Measurements from ENCODE around the gene DLX6.

The DLX6 gene

DNA sequence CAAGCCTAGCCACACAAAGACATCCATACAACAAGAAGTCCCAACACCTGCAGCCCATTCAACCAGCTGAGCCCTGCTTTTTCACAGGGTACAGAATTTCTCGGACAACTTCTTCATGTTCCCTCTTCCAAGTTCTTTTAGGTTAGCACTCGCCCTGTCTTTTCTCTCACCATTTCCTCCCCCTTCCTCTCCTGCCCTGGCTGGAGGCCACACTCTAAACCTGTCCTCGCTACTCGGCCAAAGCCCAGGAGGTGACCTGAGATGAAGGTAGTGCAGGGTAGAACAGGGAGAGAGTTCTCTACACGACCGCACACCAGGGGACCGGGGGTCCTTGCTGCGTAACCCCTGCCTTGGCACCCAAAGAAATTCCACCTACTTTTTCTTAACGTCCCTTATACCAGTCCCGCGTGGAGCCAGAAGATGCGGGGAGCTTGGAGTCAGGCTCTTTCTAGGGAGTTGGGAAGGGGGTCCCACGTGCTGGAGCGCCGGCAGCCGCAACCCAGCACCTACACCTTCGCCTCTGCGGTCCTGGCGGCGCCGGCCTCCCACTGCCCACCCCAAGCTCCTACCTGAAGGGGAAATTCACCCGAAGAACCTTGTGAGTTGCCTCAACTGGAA is 16.0 kb upstream of the DLX6 start:
- Histone ChIP-seq H3K4me1 (peaks cover 51% of the 10 kb centered on the region), H3K36me3 (replicated peaks) (no peaks in the 10 kb centered on the region), H3K4me3 (no peak overlapping the region), H3K9me3 (no peaks in the 10 kb centered on the region), H3K27me3 (ENCODE audit: low read depth) (no peaks in the 10 kb centered on the region)
- no peak for DNase-seq (ENCODE audit: low spot score in 2 of 2)
- in situ Hi-C loops (cut with MboI; ENCODE audit: low sequenced_read_pairs) = no loop called here

DNA sequence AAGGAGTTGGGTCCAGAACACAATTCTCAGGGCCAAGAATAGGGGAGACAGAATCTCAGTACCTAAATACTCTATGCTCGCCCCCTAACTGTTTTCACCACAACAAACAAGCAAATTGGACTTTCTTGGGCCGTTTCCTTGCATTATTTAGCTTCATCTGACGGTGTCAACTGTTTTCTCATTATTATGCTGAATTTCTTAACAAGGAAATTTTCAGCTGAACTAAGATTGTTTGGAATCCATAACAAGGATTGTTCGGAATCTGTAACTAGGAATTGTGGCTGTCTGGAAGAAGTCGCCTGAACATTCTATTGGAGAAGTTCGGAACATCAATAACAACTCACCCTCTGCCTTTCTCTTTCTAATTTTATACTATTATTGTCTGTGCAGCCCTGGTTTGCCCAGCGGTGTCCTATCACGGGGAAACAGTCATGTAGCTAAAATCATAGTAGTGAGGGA is 15.5 kb upstream of the DLX6 start:
- no peaks in the 10 kb centered on the region for H3K36me3 ChIP-seq (replicated peaks)
- H3K9me3 ChIP-seq = no peaks in the 10 kb centered on the region
- H3K4me3 ChIP-seq = no peak overlapping the region
- H3K4me1 ChIP-seq = peaks cover 56% of the 10 kb centered on the region
- DNase-seq (ENCODE audit: low spot score in 2 of 2) = no peak
- no peaks in the 10 kb centered on the region for H3K27me3 ChIP-seq (ENCODE audit: low read depth)
- in situ Hi-C loops (cut with MboI; ENCODE audit: low sequenced_read_pairs) = no loop called here

DNA sequence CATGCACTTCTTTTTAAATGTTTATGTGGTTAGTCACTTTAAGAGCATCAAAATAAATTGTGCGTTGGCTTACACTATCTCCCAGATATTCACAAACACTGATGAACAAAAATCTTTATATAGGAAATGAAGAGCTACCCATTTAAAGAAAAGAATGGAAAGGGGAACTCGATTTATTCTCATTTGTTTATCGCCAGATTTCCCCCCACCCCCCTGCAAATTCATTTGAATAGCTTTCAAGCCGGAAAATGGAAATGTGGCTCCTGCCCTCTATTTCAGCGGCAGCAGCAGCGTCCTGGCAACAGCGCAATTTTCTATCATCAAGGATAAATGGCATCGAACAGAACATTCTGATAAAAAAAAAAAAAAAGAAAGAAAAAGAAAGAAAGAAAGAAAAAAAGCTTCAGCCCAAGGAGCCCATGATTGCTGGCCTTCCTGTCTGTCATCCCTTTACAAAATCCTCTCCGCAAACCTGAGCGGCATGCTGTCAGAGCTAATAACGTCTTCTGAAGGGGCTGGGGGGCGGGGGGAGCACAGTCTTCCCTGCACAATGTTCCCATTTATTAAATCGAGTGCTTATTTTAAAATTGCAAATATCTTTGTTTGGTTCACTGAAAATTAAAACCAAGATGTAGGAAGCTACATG is 13.7 kb upstream of the DLX6 start:
- H3K9me3 ChIP-seq = no peaks in the 10 kb centered on the region
- peaks cover 59% of the 10 kb centered on the region for H3K4me1 ChIP-seq
- in situ Hi-C loops (cut with MboI; ENCODE audit: low sequenced_read_pairs) = no loop called here
- DNase-seq (ENCODE audit: low spot score in 2 of 2) = no peak
- no peaks in the 10 kb centered on the region for H3K27me3 ChIP-seq (ENCODE audit: low read depth)
- H3K36me3 ChIP-seq (replicated peaks) = no peaks in the 10 kb centered on the region
- H3K4me3 ChIP-seq = no peak overlapping the region

DNA sequence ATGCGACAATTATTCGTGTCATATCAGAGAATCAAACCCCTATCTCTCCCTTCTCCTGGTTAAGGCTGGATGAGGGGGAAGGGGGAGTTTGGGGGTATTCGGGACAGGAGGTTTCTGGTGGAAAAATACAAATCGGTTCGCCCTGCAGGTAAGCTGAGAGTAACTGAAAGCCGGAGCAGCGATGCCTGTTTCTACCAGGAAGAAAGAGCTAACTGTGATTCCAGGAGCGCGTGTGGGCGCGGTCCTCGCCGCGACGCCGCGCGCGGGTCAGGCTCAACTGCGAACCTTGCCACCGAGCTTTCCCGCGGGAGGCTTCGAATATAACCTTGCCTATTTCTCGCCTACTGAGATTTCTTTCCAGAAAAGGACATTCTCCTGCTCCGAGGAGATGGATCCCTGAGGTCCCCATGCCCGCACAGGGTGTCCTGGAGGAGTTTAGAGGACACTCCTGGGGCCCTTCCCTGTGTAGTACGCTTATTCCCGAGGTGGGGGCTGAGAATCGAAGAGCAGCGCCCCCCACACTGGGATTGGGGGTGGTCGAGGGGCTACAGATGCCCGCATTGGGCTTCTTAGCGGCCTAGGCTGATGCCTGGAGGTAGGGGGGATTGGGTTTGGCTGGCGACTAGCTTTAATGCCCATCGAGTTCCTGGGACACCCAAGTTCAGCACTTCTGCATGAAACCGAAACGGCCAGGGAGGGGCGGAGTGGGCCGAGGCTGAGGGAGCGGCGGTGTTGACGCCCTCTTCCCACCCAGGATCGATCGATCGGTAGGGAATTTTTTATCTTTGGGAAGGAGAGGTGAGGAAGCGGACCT is 13.0 kb upstream of the DLX6 start:
- no peak for DNase-seq (ENCODE audit: low spot score in 2 of 2)
- Histone ChIP-seq H3K9me3 (no peaks in the 10 kb centered on the region), H3K36me3 (replicated peaks) (no peaks in the 10 kb centered on the region), H3K4me3 (no peak overlapping the region), H3K27me3 (ENCODE audit: low read depth) (no peaks in the 10 kb centered on the region), H3K4me1 (peaks cover 63% of the 10 kb centered on the region)
- in situ Hi-C loops (cut with MboI; ENCODE audit: low sequenced_read_pairs) = no loop called here

DNA sequence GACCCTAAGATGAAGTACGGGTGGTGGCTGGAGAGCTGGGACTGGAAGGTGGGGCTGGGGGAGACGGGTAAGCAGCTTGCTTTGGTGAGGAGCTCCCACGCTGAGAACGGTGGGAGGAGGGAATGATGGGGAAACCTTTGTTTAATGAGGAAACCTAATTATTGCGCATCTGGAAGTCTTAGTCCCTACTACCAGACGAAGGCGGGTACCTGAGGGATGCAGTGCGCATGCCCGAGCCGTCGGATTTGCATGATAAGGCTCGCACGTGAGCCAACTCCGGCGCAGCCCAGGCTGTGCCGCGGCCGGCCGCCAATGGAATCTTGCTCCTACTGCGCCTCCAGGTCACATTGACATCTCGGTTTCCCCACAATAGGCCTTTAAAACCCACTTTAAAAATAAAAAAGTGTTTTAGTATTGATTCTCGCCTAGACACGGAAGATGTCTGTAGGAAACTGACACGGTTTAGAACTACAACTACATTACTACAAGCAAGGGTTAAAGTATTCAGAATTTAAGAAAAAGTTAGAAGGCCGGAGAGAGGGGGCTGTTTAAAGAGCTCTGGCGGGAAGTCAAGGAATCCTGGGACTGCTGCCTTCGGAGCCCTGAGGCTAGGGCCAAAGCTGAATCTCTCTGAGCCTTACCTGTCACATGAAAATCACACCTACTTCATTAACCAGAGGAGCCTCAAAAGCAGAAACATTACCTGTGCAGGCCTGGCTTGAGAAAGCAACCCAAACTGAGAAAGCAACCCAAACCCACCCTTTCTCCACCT is 12.1 kb upstream of the DLX6 start:
- H3K4me3 ChIP-seq = no peak overlapping the region
- in situ Hi-C loops (cut with MboI; ENCODE audit: low sequenced_read_pairs) = no loop called here
- no peaks in the 10 kb centered on the region for H3K27me3 ChIP-seq (ENCODE audit: low read depth)

DNA sequence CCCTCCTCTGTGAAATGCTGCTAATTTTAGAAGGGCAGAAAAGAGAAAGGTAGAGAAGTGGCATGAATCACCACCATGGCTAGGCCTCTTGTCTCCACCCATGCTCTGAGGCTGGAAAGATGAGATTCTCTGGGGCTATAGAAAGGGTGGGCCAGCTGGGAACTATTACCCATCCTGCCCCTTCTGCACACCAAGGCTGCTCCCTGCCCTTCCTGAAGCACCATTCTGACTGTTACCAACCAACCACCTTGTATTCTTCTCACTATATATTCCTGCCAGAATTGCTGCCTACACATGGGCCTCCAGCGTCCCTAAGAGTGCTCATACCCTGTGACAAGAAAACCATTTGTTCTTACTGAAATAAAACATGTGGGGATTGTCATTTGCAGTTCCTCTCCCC is 11.4 kb upstream of the DLX6 start:
- Histone ChIP-seq H3K4me3 (no peak overlapping the region), H3K27me3 (ENCODE audit: low read depth) (no peaks in the 10 kb centered on the region), H3K4me1 (peaks cover 55% of the 10 kb centered on the region), H3K36me3 (replicated peaks) (no peaks in the 10 kb centered on the region), H3K9me3 (no peaks in the 10 kb centered on the region)
- in situ Hi-C loops (cut with MboI; ENCODE audit: low sequenced_read_pairs) = no loop called here
- peak in 1 of 2 experiments; percentile 16 for DNase-seq (ENCODE audit: low spot score in 2 of 2)

More for the DNA sequence above, 12.1 kb upstream of the DLX6 start:
- Histone ChIP-seq H3K36me3 (replicated peaks) (no peaks in the 10 kb centered on the region), H3K4me1 (peaks cover 55% of the 10 kb centered on the region), H3K9me3 (no peaks in the 10 kb centered on the region)
- no peak for DNase-seq (ENCODE audit: low spot score in 2 of 2)

DNA sequence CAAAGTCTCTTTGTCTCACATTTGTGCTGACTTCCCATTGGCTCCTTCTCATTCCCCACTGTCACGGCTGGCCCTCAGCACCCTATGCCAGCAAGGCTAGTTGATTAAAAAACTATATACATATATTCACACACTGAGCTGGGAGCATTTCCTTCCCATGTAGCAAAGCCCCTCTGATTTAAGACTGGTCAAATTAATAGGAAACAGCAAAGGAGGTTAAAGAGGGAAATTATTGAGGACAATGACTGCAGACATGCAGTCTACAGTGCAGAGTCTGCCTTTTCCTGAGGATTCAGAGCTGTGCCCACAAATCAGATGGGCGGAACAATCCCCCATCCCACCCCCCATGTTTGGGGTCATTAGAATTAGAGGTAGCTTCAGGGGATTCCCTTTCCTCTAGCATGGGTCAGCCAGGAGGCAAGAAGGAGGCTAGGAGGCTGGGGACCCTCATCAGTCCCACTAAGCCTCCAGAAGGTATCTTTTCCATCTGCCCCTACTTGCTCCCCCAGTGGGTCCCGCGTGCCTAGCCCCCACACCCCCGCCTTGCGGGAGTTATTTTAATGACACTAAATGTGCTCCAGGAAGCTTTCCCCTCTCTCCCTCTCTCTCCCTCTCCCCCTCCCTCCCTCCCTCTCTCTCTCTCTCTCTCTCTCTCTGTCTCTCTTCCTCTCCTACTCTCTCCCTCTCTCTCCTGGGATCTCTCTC is 9.8 kb upstream of the DLX6 start:
- peaks cover 56% of the 10 kb centered on the region for H3K4me1 ChIP-seq
- no peaks in the 10 kb centered on the region for H3K27me3 ChIP-seq (ENCODE audit: low read depth)
- H3K9me3 ChIP-seq = no peaks in the 10 kb centered on the region
- H3K36me3 ChIP-seq (replicated peaks) = no peaks in the 10 kb centered on the region
- DNase-seq (ENCODE audit: low spot score in 2 of 2) = peak in 1 of 2 experiments; percentile 18
- no peak overlapping the region for H3K4me3 ChIP-seq
- in situ Hi-C loops (cut with MboI; ENCODE audit: low sequenced_read_pairs) = no loop called here

DNA sequence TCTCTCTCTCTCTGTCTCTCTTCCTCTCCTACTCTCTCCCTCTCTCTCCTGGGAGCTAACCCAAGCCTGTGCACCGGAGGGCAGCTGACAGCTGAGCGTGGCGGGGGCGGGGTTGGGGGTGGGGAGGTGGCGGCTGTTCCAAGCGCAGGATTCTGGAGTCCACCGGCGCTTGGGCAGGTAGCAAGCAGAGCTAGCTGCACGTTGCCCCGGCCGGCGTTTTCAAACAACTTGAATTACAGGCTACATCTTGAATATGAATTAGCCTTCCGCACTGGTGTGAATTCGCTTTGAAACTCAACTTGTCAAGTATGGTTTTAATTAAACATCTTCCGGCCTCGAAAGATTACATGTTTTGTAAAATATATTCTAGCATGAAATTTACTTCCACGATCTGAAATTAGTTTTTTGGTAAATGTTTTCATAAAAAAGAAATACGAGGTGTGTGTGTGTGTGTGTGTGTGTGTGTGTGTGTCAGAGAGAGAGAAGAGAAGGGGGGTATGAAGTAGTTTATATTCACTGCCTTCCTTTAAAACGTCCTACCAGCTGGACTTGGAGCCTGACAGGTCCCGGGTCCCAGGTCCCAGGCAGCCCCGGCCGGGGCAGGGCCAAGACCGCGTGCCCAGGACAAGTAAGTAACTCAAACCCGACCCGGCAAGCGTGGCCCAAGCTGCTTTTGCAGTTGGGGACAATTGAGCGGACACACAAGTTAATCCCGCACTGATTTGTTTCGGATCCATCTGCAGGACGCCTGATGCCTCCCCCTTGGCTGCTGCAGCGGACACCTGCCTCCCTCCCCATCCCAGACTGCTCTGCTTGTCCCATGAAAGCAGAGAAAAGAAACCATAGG is 9.0 kb upstream of the DLX6 start:
- in situ Hi-C loops (cut with MboI; ENCODE audit: low sequenced_read_pairs) = no loop called here
- Histone ChIP-seq H3K4me3 (no peak overlapping the region), H3K4me1 (peaks cover 63% of the 10 kb centered on the region), H3K36me3 (replicated peaks) (no peaks in the 10 kb centered on the region), H3K27me3 (ENCODE audit: low read depth) (no peaks in the 10 kb centered on the region), H3K9me3 (no peaks in the 10 kb centered on the region)
- peak in 1 of 2 experiments; percentile 53 for DNase-seq (ENCODE audit: low spot score in 2 of 2)

DNA sequence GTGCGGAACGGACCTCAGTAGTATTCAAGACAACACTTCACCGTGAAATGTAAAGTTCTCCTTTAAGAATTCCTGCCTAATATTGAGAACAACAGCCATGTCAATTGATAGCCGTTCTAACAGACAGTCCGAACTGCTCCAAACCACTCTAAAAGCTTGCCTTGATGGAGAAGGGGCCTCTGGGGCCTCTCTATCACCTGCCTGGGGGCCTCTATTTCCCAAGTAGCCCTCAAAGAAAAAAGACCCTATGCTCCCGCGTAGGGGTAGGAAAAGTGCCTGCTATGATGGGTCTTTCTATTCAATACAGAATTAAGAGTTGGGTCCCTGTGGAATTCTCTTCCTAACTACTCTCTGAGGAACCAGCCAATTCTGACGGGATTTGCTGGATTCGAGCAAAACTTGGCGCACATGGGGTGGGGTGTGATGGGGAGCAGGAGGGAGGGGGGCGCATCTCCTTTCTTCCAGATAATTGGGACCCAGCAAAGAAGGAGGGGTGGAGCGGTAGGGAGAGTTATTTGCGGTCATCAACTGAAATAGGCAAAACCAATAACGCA is 8.3 kb upstream of the DLX6 start:
- Histone ChIP-seq H3K4me3 (no peak overlapping the region), H3K9me3 (no peaks in the 10 kb centered on the region), H3K36me3 (replicated peaks) (no peaks in the 10 kb centered on the region), H3K4me1 (peaks cover 67% of the 10 kb centered on the region), H3K27me3 (ENCODE audit: low read depth) (no peaks in the 10 kb centered on the region)
- no peak for DNase-seq (ENCODE audit: low spot score in 2 of 2)
- in situ Hi-C loops (cut with MboI; ENCODE audit: low sequenced_read_pairs) = no loop called here

DNA sequence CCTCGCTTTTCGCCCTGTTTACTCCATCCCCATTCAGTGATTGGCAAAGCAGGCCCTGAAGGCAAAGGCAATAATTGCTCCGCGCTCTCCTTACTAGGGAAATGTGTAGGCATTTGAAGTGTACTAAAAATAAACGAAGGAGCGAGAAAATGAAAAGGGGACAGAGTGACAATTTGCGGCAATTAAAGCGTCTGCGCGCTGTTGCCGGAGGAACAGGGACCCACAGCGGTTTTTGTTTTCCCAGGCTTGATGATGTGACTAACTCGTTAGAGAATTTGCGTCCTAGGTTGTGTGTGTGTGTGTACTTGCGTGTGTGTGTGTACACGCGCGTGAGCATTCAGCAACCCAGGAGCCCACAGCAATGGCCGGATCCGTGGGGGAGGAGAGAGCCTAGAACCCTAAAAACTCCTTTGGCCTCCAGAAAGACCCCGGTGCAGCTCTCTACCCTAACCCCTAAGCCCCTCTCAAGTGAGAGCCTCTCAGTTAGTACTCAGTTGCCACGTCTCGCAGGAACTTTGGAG is 7.8 kb upstream of the DLX6 start:
- DNase-seq (ENCODE audit: low spot score in 2 of 2) = peak in 1 of 2 experiments; percentile 18
- Histone ChIP-seq H3K4me1 (peaks cover 72% of the 10 kb centered on the region), H3K36me3 (replicated peaks) (no peaks in the 10 kb centered on the region), H3K27me3 (ENCODE audit: low read depth) (no peaks in the 10 kb centered on the region), H3K9me3 (no peaks in the 10 kb centered on the region), H3K4me3 (no peak overlapping the region)
- in situ Hi-C loops (cut with MboI; ENCODE audit: low sequenced_read_pairs) = no loop called here

DNA sequence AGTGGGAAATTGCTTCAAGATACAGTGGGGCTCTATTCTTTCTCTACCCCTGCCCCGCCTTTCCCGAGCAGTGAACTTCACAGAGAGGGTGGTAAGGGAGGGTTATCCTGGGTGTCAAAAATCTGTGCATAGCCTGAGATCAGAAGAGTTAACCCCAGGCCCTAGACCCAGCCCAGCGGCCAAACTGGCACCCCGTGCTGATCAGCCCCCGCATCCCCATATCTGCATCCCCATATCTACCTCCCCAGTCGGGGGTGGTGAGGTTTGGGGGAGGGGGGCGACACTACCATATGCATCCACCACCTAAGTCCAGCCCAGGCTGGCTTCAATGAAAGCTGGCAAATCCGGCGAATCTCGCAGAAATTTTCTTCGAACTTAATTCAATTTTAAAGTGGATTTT is 7.0 kb upstream of the DLX6 start:
- H3K4me3 ChIP-seq = no peak overlapping the region
- H3K27me3 ChIP-seq (ENCODE audit: low read depth) = no peaks in the 10 kb centered on the region
- H3K9me3 ChIP-seq = no peaks in the 10 kb centered on the region
- peak in 1 of 2 experiments; percentile 41 for DNase-seq (ENCODE audit: low spot score in 2 of 2)
- H3K36me3 ChIP-seq (replicated peaks) = no peaks in the 10 kb centered on the region
- in situ Hi-C loops (cut with MboI; ENCODE audit: low sequenced_read_pairs) = no loop called here
- H3K4me1 ChIP-seq = peaks cover 72% of the 10 kb centered on the region

DNA sequence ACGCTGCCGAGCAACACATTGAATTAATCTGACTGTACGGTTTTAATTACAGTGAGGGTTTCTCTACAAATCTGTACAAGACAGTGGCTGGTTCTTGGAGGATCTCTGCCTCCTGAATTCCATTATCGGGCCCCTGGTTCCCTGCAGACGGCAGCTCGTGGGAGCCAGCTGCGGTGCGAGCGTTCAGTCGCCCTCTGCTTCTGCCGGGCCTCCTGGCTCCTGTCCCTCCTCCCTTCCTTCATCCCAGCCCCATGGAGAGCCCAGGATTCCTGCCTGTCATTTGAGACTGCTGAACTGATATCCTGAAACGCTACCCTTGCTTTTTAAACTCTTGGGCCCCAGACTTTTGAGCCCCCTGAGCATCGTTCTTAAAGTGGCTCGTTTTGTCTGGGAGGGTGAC is 6.6 kb upstream of the DLX6 start:
- in situ Hi-C loops (cut with MboI; ENCODE audit: low sequenced_read_pairs) = no loop called here
- no peaks in the 10 kb centered on the region for H3K9me3 ChIP-seq
- peak in 1 of 2 experiments; percentile 53 for DNase-seq (ENCODE audit: low spot score in 2 of 2)
- no peaks in the 10 kb centered on the region for H3K36me3 ChIP-seq (replicated peaks)
- H3K4me1 ChIP-seq = peaks cover 69% of the 10 kb centered on the region
- H3K27me3 ChIP-seq (ENCODE audit: low read depth) = no peaks in the 10 kb centered on the region
- H3K4me3 ChIP-seq = no peak overlapping the region

Measured in HAP-1 (cell line).